Liver (tissue), 9 donors: ENCODE results near the gene SCLT1. TPM values are rescaled to one million over a fixed set of nuclear protein-coding genes. Genes with fewer than 3 reads are reported as not detected.
A peak's percentile ranks its signal among the peaks of the same experiment; 100 is the strongest.

ENCODE experiments used
- DNase-seq: peaks from one replicate; pipeline ENCODE4 v3.0.0-alpha.2; 2017; ENCODE audit warnings: low spot score
- H3K27ac ChIP-seq, 2 donors: one replicate each; pipeline ENCODE4 v1.7.0; 2013; ENCODE audit warnings: inconsistent platforms in 2 of 2, low read length in 2 of 2, control low read depth in 1 of 2, low read depth in 1 of 2, mild to moderate bottlenecking in 1 of 2
- H3K27me3 ChIP-seq, 4 donors: one replicate each; pipeline versions ENCODE4 v1.6.1 to v1.7.0; 2013; ENCODE audit warnings: low read length in 3 of 4, inconsistent platforms in 1 of 4, mild to moderate bottlenecking in 1 of 4, moderate library complexity in 1 of 4; ENCODE audit not compliant: control insufficient read depth in 4 of 4, insufficient read depth in 4 of 4
- H3K36me3 ChIP-seq, 4 donors: one replicate each; pipeline versions ENCODE4 v1.6.1 to v1.7.0; 2013; ENCODE audit warnings: low read length in 3 of 4, mild to moderate bottlenecking in 3 of 4, low read depth in 1 of 4, moderate library complexity in 1 of 4; ENCODE audit not compliant: control insufficient read depth in 4 of 4, insufficient read depth in 3 of 4
- H3K4me1 ChIP-seq, 4 donors: one replicate each; pipeline versions ENCODE4 v1.6.1 to v1.7.0; 2013; ENCODE audit warnings: low read length in 3 of 4, mild to moderate bottlenecking in 3 of 4, moderate library complexity in 1 of 4; ENCODE audit not compliant: control insufficient read depth in 4 of 4, insufficient read depth in 4 of 4
- H3K4me3 ChIP-seq, 3 donors: one replicate each; pipeline versions ENCODE4 v1.6.1 to v1.7.0; 2013; ENCODE audit warnings: low read length in 3 of 3, control low read depth in 1 of 3, low read depth in 1 of 3, mild to moderate bottlenecking in 1 of 3
- H3K9ac ChIP-seq, 2 donors: one replicate each; pipeline ENCODE4 v1.7.0; 2013; ENCODE audit warnings: low read length in 2 of 2, mild to moderate bottlenecking in 2 of 2, moderate library complexity in 2 of 2, control low read depth in 1 of 2, low read depth in 1 of 2
- H3K9me3 ChIP-seq, 4 donors: one replicate each; pipeline versions ENCODE4 v1.6.1 to v1.7.0; 2013; ENCODE audit warnings: low read length in 3 of 4; ENCODE audit not compliant: control insufficient read depth in 4 of 4
- CTCF ChIP-seq: fragments of 150-350 bp; IDR thresholded peaks from 2 replicates; pipeline ENCODE4 v1.5.1; 2017; ENCODE audit warnings: improper control_type of control experiment, low read depth, low read length; ENCODE audit not compliant: missing input control
- EGR1 ChIP-seq, 2 donors: IDR thresholded peaks; 2 replicates each; pipeline ENCODE4 v1.6.1; 2016 to 2018; ENCODE audit warnings: antibody characterized with exemption in 2 of 2, low read depth in 2 of 2
- FOXA1 ChIP-seq: IDR thresholded peaks from 2 replicates; pipeline ENCODE4 v1.6.1; 2016; ENCODE audit warnings: antibody characterized with exemption
- FOXA2 ChIP-seq: IDR thresholded peaks from 2 replicates; pipeline ENCODE4 v1.6.1; 2016; ENCODE audit warnings: antibody characterized with exemption
- GABPA ChIP-seq, 2 donors: IDR thresholded peaks in 1 of 2; conservative IDR thresholded peaks in 1 of 2; 2 replicates each; pipeline ENCODE4 v1.6.1; 2016; ENCODE audit warnings: antibody characterized with exemption in 2 of 2, mild to moderate bottlenecking in 1 of 2, moderate library complexity in 1 of 2
- HNF4A ChIP-seq, 2 donors: conservative IDR thresholded peaks; 2 replicates each; pipeline ENCODE4 v1.6.1; 2016; ENCODE audit warnings: antibody characterized with exemption in 2 of 2, mild to moderate bottlenecking in 2 of 2
- HNF4G ChIP-seq: IDR thresholded peaks from 2 replicates; pipeline ENCODE4 v1.6.1; 2016; ENCODE audit warnings: antibody characterized with exemption
- JUND ChIP-seq, 2 donors: IDR thresholded peaks; 2 replicates each; pipeline ENCODE4 v1.6.1; 2016; ENCODE audit warnings: antibody characterized with exemption in 2 of 2
- MAX ChIP-seq: IDR thresholded peaks from 2 replicates; pipeline ENCODE4 v1.6.1; 2016; ENCODE audit warnings: antibody characterized with exemption
- NR2F2 ChIP-seq: IDR thresholded peaks from 2 replicates; pipeline ENCODE4 v1.6.1; 2016; ENCODE audit warnings: antibody characterized with exemption
- RAD21 ChIP-seq, 2 donors: IDR thresholded peaks; 2 replicates each; pipeline ENCODE4 v1.6.1; 2016; ENCODE audit warnings: antibody characterized with exemption in 2 of 2, mild to moderate bottlenecking in 2 of 2
- REST ChIP-seq: IDR thresholded peaks from 2 replicates; pipeline ENCODE4 v1.6.1; 2016; ENCODE audit warnings: antibody characterized with exemption, mild to moderate bottlenecking
- RXRA ChIP-seq, 2 donors: IDR thresholded peaks; 2 replicates each; pipeline ENCODE4 v1.6.1; 2017 to 2018; ENCODE audit warnings: antibody characterized with exemption in 2 of 2, mild to moderate bottlenecking in 1 of 2
- SP1 ChIP-seq: IDR thresholded peaks from 2 replicates; pipeline ENCODE4 v1.6.1; 2018; ENCODE audit warnings: antibody characterized with exemption, mild to moderate bottlenecking
- TAF1 ChIP-seq: conservative IDR thresholded peaks from 2 replicates; pipeline ENCODE4 v1.6.1; 2016; ENCODE audit warnings: antibody characterized with exemption, mild to moderate bottlenecking
- YY1 ChIP-seq: IDR thresholded peaks from 2 replicates; pipeline ENCODE4 v1.6.1; 2016; ENCODE audit warnings: antibody characterized with exemption, mild to moderate bottlenecking
- ZBTB33 ChIP-seq: IDR thresholded peaks from 2 replicates; pipeline ENCODE4 v1.6.1; 2016; ENCODE audit warnings: antibody characterized with exemption
- WGBS: extraction: QIAGEN DNeasy Blood & Tissue Kit; methylation state at CpG from one replicate; pipeline ENCODE4 v1.1.7; 2013; 5-methylcytosine and 5-hydroxymethylcytosine counted together
- polyA plus RNA-seq, 2 donors: library from polyadenylated mRNA; stranded (reverse) in 1 of 2; unstranded in 1 of 2; fragments of 200-250 nt in 1 of 2; fragments of >200 nt in 1 of 2; fragmentation: Nextera tagmentation in 1 of 2; extraction: Ambion mirVana in 1 of 2; gene quantifications; one replicate each; pipeline versions ENCODE4 v1.2.1 to v1.2.3, GENCODE V29; 2013 to 2015
- total RNA-seq, 2 donors: library from RNA; depleted of rRNA; stranded (reverse); fragments of >200 nt; gene quantifications; one replicate each; pipeline ENCODE4 v1.2.3, GENCODE V29; 2014
- donor health status: healthy.
- donor health status: healthy.
- donor health status: healthy.
- donor health status: healthy.
- donor health status: healthy.

Gene SCLT1
- total and polyA plus RNA-seq, 4 donors, result 1.2 to 14.2 (median 4.0) TPM

GRCh38 chr4:128913228-128913627 is 180.1 kb downstream of the SCLT1 start:
- 76% methylated on average over 1 of the region's 1 CpG for WGBS

GRCh38 chr4:128908735-128909134 is 184.6 kb downstream of the SCLT1 start:
- H3K4me3 ChIP-seq, result no peak overlapping the region
- 80% methylated on average over 5 of the region's 5 CpGs for WGBS
- H3K9me3 ChIP-seq, result no peaks in the 10 kb centered on the region
- H3K27me3 ChIP-seq, result no peaks in the 10 kb centered on the region
- no peak for DNase-seq
- TF ChIP-seq HNF4A (conservative IDR thresholded peaks at IDR 0.05), result no peak
- TF ChIP-seq FOXA2, result no peak
- no peak for TF ChIP-seq ZBTB33
- no peak for TF ChIP-seq EGR1 (IDR thresholded peaks at IDR 0.05; ENCODE audit: low read depth in 2 of 2)
- no peak for TF ChIP-seq HNF4G
- no peak for TF ChIP-seq GABPA (IDR thresholded peaks at IDR 0.05 in 1 of 2, conservative IDR thresholded peaks at IDR 0.05 in 1 of 2)
- TF ChIP-seq CTCF, result no peak
- no peak for TF ChIP-seq YY1
- TF ChIP-seq MAX, result no peak
- no peak for TF ChIP-seq NR2F2
- TF ChIP-seq REST, result no peak
- H3K9ac ChIP-seq, result no peak overlapping the region
- H3K27ac ChIP-seq, result no peak overlapping the region
- H3K36me3 ChIP-seq, result no peaks in the 10 kb centered on the region
- no peaks in the 10 kb centered on the region for H3K4me1 ChIP-seq

More at GRCh38 chr4:128913228-128913627, 180.1 kb downstream of the SCLT1 start:
- no peak overlapping the region for H3K4me3 ChIP-seq
- no peaks in the 10 kb centered on the region for H3K4me1 ChIP-seq
- peak overlapping the region in 1 of 2 donors; percentile 7 for H3K27ac ChIP-seq
- no peak overlapping the region for H3K9ac ChIP-seq
- H3K36me3 ChIP-seq, result no peaks in the 10 kb centered on the region
- no peaks in the 10 kb centered on the region for H3K27me3 ChIP-seq
- no peaks in the 10 kb centered on the region for H3K9me3 ChIP-seq
- DNase-seq, result no peak
- no peak for TF ChIP-seq FOXA2
- no peak for TF ChIP-seq JUND (IDR thresholded peaks at IDR 0.05)
- no peak for TF ChIP-seq TAF1
- no peak for TF ChIP-seq FOXA1
- no peak for TF ChIP-seq SP1
- TF ChIP-seq RAD21 (IDR thresholded peaks at IDR 0.05), result no peak
- TF ChIP-seq EGR1 (IDR thresholded peaks at IDR 0.05; ENCODE audit: low read depth in 2 of 2), result no peak
- no peak for TF ChIP-seq RXRA (IDR thresholded peaks at IDR 0.05)
